HepG2 (cell line): ENCODE measurements around the gene TENT4B. TPM values are rescaled to one million over a fixed set of nuclear protein-coding genes. Genes with fewer than 3 reads are reported as not detected.

Source experiments
- ARID5B ChIP-seq: IDR thresholded peaks from 2 replicates; pipeline ENCODE4 v1.4.0; 2020; ENCODE audit warnings: mild to moderate bottlenecking, missing genetic modification reagents
- CREB1 ChIP-seq, 2 experiments: fragments of 450-650 bp in 1 of 2; IDR thresholded peaks; 2 replicates each; pipeline ENCODE4 v1.6.1; 2016 to 2017; ENCODE audit warnings: control low read depth in 1 of 2, mild to moderate bottlenecking in 1 of 2, missing compliant biosample characterization in 1 of 2, missing genetic modification characterization in 1 of 2
- HOXD1 ChIP-seq: sonication (generic); formaldehyde crosslinking; IDR thresholded peaks from 2 replicates; pipeline ENCODE4 v1.5.0; 2020; ENCODE audit warnings: missing genetic modification reagents
- JDP2 ChIP-seq: sonication (generic); formaldehyde crosslinking; IDR thresholded peaks from 2 replicates; pipeline ENCODE4 v1.8.1; 2022; ENCODE audit warnings: missing genetic modification reagents, borderline replicate concordance
- KLF15 ChIP-seq: sonication (generic); formaldehyde crosslinking; IDR thresholded peaks from 2 replicates; pipeline ENCODE4 v1.8.1; 2023; ENCODE audit warnings: borderline replicate concordance, mild to moderate bottlenecking, inconsistent platforms, missing genetic modification reagents, mixed read lengths
- KMT2A ChIP-seq: sonication (generic); formaldehyde crosslinking; IDR thresholded peaks from 2 replicates; pipeline ENCODE4 v1.4.0; 2020; ENCODE audit warnings: missing genetic modification reagents
- MXI1 ChIP-seq: IDR thresholded peaks from 3 replicates; pipeline ENCODE4 v1.6.1; 2012; ENCODE audit warnings: low read depth, low read length, inconsistent platforms, borderline replicate concordance
- NFIC ChIP-seq: IDR thresholded peaks from 2 replicates; pipeline ENCODE4 v1.6.1; 2012; ENCODE audit warnings: mild to moderate bottlenecking, low read length, inconsistent platforms
- PBX3 ChIP-seq: sonication (generic); formaldehyde crosslinking; IDR thresholded peaks from 2 replicates; pipeline ENCODE4 v1.8.1; 2023; ENCODE audit warnings: missing genetic modification reagents, inconsistent platforms, borderline replicate concordance
- RARA ChIP-seq: IDR thresholded peaks from 2 replicates; pipeline ENCODE4 v1.6.1; 2016; ENCODE audit warnings: missing genetic modification reagents, missing compliant biosample characterization
- RBAK ChIP-seq: sonication (generic); formaldehyde crosslinking; IDR thresholded peaks from 2 replicates; pipeline ENCODE4 v1.5.1; 2020; ENCODE audit warnings: mild to moderate bottlenecking, missing genetic modification reagents
- SOX13 ChIP-seq, 3 experiments: fragments of 450-650 bp in 1 of 3; sonication (generic) in 1 of 3; formaldehyde crosslinking in 1 of 3; IDR thresholded peaks in 2 of 3; conservative IDR thresholded peaks in 1 of 3; 2 replicates each; pipeline versions ENCODE4 v1.5.0 to v1.6.1; 2016 to 2020; ENCODE audit warnings: antibody characterized with exemption in 1 of 3, mild to moderate bottlenecking in 1 of 3, missing compliant biosample characterization in 1 of 3, missing genetic modification reagents in 1 of 3, moderate library complexity in 1 of 3
- STAT6 ChIP-seq: sonication (generic); formaldehyde crosslinking; IDR thresholded peaks from 2 replicates; pipeline ENCODE4 v1.4.0; 2020; ENCODE audit warnings: missing genetic modification reagents, mild to moderate bottlenecking, borderline replicate concordance
- TGIF2 ChIP-seq: IDR thresholded peaks from 2 replicates; pipeline ENCODE4 v1.6.1; 2016; ENCODE audit warnings: control low read depth, missing compliant biosample characterization
- ZFP36 ChIP-seq: fragments of 150-350 bp; IDR thresholded peaks from 2 replicates; pipeline ENCODE4 v1.6.1; 2018; ENCODE audit warnings: borderline replicate concordance, low read length, low read depth; ENCODE audit not compliant: partially characterized antibody
- ZNF431 ChIP-seq: sonication (generic); formaldehyde crosslinking; IDR thresholded peaks from 2 replicates; pipeline ENCODE4 v1.9.0; 2022; ENCODE audit warnings: missing genetic modification reagents, low read depth, mild to moderate bottlenecking, borderline replicate concordance
- ZNF451 ChIP-seq: sonication (generic); formaldehyde crosslinking; IDR thresholded peaks from 2 replicates; pipeline ENCODE4 v1.5.0; 2020; ENCODE audit warnings: mild to moderate bottlenecking, missing genetic modification reagents
- ZNF616 ChIP-seq: sonication (generic); formaldehyde crosslinking; IDR thresholded peaks from 2 replicates; pipeline ENCODE4 v1.5.0; 2020; ENCODE audit warnings: low read depth, mild to moderate bottlenecking, missing genetic modification reagents
- ZNF784 ChIP-seq: sonication (generic); formaldehyde crosslinking; IDR thresholded peaks from 2 replicates; pipeline ENCODE4 v1.5.1; 2020; ENCODE audit warnings: missing genetic modification reagents, mild to moderate bottlenecking, borderline replicate concordance
- polyA plus RNA-seq, 8 experiments: library from polyadenylated mRNA; depleted of rRNA in 3 of 8; stranded (reverse) in 7 of 8; unstranded in 1 of 8; fragments of >200 nt; fragmentation: Illumina TruSeq in 4 of 8; extraction: Trizol in 4 of 8; gene quantifications; 2 replicates each; pipeline versions ENCODE4 v1.2.1 to v1.2.3, GENCODE V29; 2011 to 2016; ENCODE audit warnings: low read depth in 4 of 8, missing spikeins in 1 of 8, mixed read lengths in 1 of 8; ENCODE audit not compliant: insufficient read depth in 1 of 8
- total RNA-seq, 5 experiments: library from RNA; depleted of rRNA; stranded (reverse); fragments of >200 nt; fragmentation: Illumina TruSeq; extraction: Trizol; gene quantifications; 2 replicates each; pipeline ENCODE4 v1.2.3, GENCODE V29; 2016; ENCODE audit warnings: low read depth in 1 of 5

TENT4B gene
- total and polyA plus RNA-seq, 2 of the 13 experiments (the other 11 are each of a cell fraction or from before 2014, with no cell fraction given), result 15.0 to 32.8 TPM

GRCh38 chr16:50202926-50203624, 50.0 kb downstream of the TENT4B start (continued):
- no peak for TF ChIP-seq ZFP36
- TF ChIP-seq ARID5B (CRISPR knock-in tag), result peak; percentile 82
- no peak for TF ChIP-seq ZNF451 (CRISPR knock-in tag)
- TF ChIP-seq CREB1 (IDR thresholded peaks at IDR 0.05), result no peak
- TF ChIP-seq CREB1 (CRISPR knock-in tag; IDR thresholded peaks at IDR 0.05), result peak; percentile 62
- TF ChIP-seq KMT2A (CRISPR knock-in tag), result 0 out of 2 replicates have a peak, but pooled peaks have one; percentile 18
- no peak for TF ChIP-seq ZNF431
- no peak for TF ChIP-seq PBX3
- no peak for TF ChIP-seq JDP2 (CRISPR knock-in tag)
- TF ChIP-seq ZNF616, result no peak
- TF ChIP-seq MXI1, result peak; percentile 31; the same call in 1 of the 3 replicates
- TF ChIP-seq STAT6 (CRISPR knock-in tag), result no peak
- 0 out of 2 replicates have a peak, but pooled peaks have one; percentile 12 for TF ChIP-seq SOX13 (IDR thresholded peaks at IDR 0.05)
- TF ChIP-seq SOX13 (CRISPR knock-in tag; conservative IDR thresholded peaks at IDR 0.05 in 1 of 2, IDR thresholded peaks at IDR 0.05 in 1 of 2), result peak in 1 of 2 experiments; percentile 86; a peak in 2 of 4 replicates
- no peak for TF ChIP-seq KLF15 (CRISPR knock-in tag)
- no peak for TF ChIP-seq HOXD1
- TF ChIP-seq NFIC, result 0 out of 2 replicates have a peak, but pooled peaks have one; percentile 27
- 0 out of 2 replicates have a peak, but pooled peaks have one; percentile 35 for TF ChIP-seq RARA (CRISPR knock-in tag)
- no peak for TF ChIP-seq ZNF784 (CRISPR knock-in tag)
- TF ChIP-seq TGIF2 (CRISPR knock-in tag), result no peak
- no peak for TF ChIP-seq RBAK (CRISPR knock-in tag)
